HK-2 (cell line): ENCODE measurements around the gene SYNPO2L.
"Not testable (repeated sequence)": the region's sequence is repeated elsewhere in the genome, so short reads cannot be mapped to it uniquely, and the experiment has no call there.

Experiments used
- DNase-seq: peaks from one replicate; pipeline ENCODE4 v3.0.0-alpha.2; 2018; ENCODE audit not compliant: unreplicated experiment

The SYNPO2L gene

DNA sequence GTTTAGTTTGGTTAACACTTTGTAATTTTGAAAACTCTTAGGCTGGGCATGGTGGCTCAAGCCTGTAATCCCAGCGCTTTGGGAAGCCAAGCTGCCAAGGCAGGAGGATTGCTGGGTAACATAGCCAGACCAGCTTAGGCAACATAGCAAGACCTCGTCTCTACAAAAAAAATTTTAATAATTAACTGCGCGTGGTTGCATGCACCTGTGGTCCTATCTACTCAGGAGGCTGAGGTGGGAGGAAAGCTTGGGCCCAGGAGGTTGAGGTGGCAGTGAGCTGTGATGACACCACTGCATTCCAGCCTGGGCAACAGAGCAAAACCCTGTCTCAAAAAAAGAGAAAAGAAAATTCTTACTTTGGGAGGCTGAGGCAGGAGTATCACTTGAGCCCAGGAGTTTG, 32.8 kb downstream of the SYNPO2L start:
- peak; percentile 40 for DNase-seq

DNA sequence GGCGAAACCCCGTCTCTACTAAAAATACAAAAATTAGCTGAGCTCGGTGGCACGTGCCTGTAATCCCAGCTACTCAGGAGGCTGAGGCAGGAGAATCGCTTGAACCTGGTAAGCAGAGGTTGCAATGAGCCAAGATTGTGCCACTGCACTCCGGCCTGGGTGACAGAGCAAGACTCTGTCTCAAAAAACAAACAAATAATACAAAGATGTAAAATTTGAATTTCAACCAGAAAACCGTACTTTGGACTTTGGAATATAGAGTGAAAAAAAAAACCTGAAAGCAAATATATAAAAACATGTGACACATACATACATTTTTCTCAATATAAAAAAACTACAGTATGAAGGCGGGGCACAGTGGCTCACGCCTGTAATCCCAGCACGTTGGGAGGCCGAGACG, 34.9 kb downstream of the SYNPO2L start:
- not testable (repeated sequence) for DNase-seq

GRCh38 chr10:73617143-73617542, 38.7 kb downstream of the SYNPO2L start:
- not testable (repeated sequence) for DNase-seq

GRCh38 chr10:73614720-73615119, 41.1 kb downstream of the SYNPO2L start:
- no peak for DNase-seq

- DNase-seq: no peak
These were observed 46.7 kb downstream of the SYNPO2L start for GRCh38 chr10:73609116-73609515.

GRCh38 chr10:73601486-73601921, 54.3 kb downstream of the SYNPO2L start:
- peak; percentile 54 for DNase-seq

- peak; percentile 44 for DNase-seq
These were observed 58.5 kb downstream of the SYNPO2L start for GRCh38 chr10:73597346-73597745.
